AG09319 (cell line): ENCODE results near the gene SYNGR3.
"Not testable (repeated sequence)": the region's sequence is repeated elsewhere in the genome, so short reads cannot be mapped to it uniquely, and the experiment has no call there.

ENCODE experiments used
- DNase-seq: peaks from one replicate; pipeline ENCODE4 v3.0.0-alpha.2; 2010; ENCODE audit warnings: low read depth; ENCODE audit errors: extremely low read depth
- CTCF ChIP-seq: IDR thresholded peaks from 2 replicates; pipeline ENCODE4 v1.5.1; 2011; ENCODE audit warnings: low read depth, mild to moderate bottlenecking, inconsistent platforms, low read length, moderate library complexity

The SYNGR3 gene

GRCh38 chr16:1953734-1954133 is 36.0 kb upstream of the SYNGR3 start:
- no peak for DNase-seq

GRCh38 chr16:1957434-1958142 is 32.2 kb upstream of the SYNGR3 start:
- DNase-seq: not testable (repeated sequence)

More at GRCh38 chr16:1953734-1954133, 36.0 kb upstream of the SYNGR3 start:
- no peak for TF ChIP-seq CTCF

GRCh38 chr16:1958143-1958491 is 31.7 kb upstream of the SYNGR3 start:
- not testable (repeated sequence) for DNase-seq

GRCh38 chr16:1958715-1959268 is 31.0 kb upstream of the SYNGR3 start:
- DNase-seq: no peak

GRCh38 chr16:1959269-1960039 is 30.3 kb upstream of the SYNGR3 start, which contains the start of gene NDUFB10:
Gene NDUFB10 (plus strand): TSS chr16:1959538. CDS start chr16:1959625, 87 bp downstream.
- peak; percentile 47 for TF ChIP-seq CTCF

More at GRCh38 chr16:1958715-1959268, 31.0 kb upstream of the SYNGR3 start:
- no peak for TF ChIP-seq CTCF

GRCh38 chr16:1960665-1961630 is 28.8 kb upstream of the SYNGR3 start:
- no peak for DNase-seq

More at GRCh38 chr16:1959269-1960039, 30.3 kb upstream of the SYNGR3 start, which contains the start of gene NDUFB10:
- DNase-seq: peak; percentile 76

GRCh38 chr16:1961651-1962067 is 28.1 kb upstream of the SYNGR3 start:
- TF ChIP-seq CTCF: no peak
- no peak for DNase-seq

More at GRCh38 chr16:1960665-1961630, 28.8 kb upstream of the SYNGR3 start:
- TF ChIP-seq CTCF: no peak

- not testable (repeated sequence) for DNase-seq
Measured at GRCh38 chr16:1962161-1963153, 27.3 kb upstream of the SYNGR3 start.
